ENCODE results near the gene LIPG. TPM values are rescaled to one million over a fixed set of nuclear protein-coding genes. Genes with fewer than 3 reads are reported as not detected.

Gene LIPG
- total and polyA plus RNA-seq, 10 donors: 0.11 to 2.7 (median 0.35) TPM; not detected in 3

GRCh38 chr18:49601211-49601610 lies 39.4 kb downstream of the LIPG start:
- DNase-seq: no peak
- peaks cover 0 to 28% (median 0%) of the 10 kb centered on the region in 7 donors for H3K27me3 ChIP-seq (replicated peaks in 1 of 7)
- no peaks in the 10 kb centered on the region for H3K4me1 ChIP-seq
- peaks cover 0 to 13% (median 7%) of the 10 kb centered on the region in 8 donors for H3K9me3 ChIP-seq
- no peak overlapping the region for H3K4me3 ChIP-seq
- TF ChIP-seq CTCF (IDR thresholded peaks at IDR 0.05 in 8 of 11, conservative IDR thresholded peaks at IDR 0.05 in 3 of 11) (no peak), POLR2A (IDR thresholded peaks at IDR 0.05) (no peak), POLR2AphosphoS5 (IDR thresholded peaks at IDR 0.05) (no peak)
- no peak overlapping the region for H3K27ac ChIP-seq
- WGBS, 5 donors: 73 to 93% (median 88%) methylated on average over 4 of the region's 4 CpGs
- intact Hi-C loops (cut with DNase I; ENCODE audit: low total_unique reads): no loop called here
- H3K36me3 ChIP-seq: no peaks in the 10 kb centered on the region

- Histone ChIP-seq H3K4me3 (no peak overlapping the region), H3K27ac (no peak overlapping the region), H3K36me3 (no peaks in the 10 kb centered on the region), H3K27me3 (replicated peaks in 1 of 7) (peaks cover 0 to 32% (median 0%) of the 10 kb centered on the region in 7 donors), H3K4me1 (no peaks in the 10 kb centered on the region), H3K9me3 (peaks cover 0 to 13% (median 7%) of the 10 kb centered on the region in 8 donors)
- WGBS, 5 donors: 78 to 88% (median 82%) methylated on average over 4 of the region's 4 CpGs
- intact Hi-C loops (cut with DNase I; ENCODE audit: low total_unique reads): no loop called here
- TF ChIP-seq POLR2A (IDR thresholded peaks at IDR 0.05) (no peak), POLR2AphosphoS5 (IDR thresholded peaks at IDR 0.05) (no peak), CTCF (IDR thresholded peaks at IDR 0.05 in 8 of 11, conservative IDR thresholded peaks at IDR 0.05 in 3 of 11) (no peak)
- no peak for DNase-seq
These were observed 46.8 kb downstream of the LIPG start for GRCh38 chr18:49608366-49609255.

GRCh38 chr18:49609256-49610021 lies 47.6 kb downstream of the LIPG start:
- Histone ChIP-seq H3K36me3 (no peaks in the 10 kb centered on the region), H3K27ac (no peak overlapping the region), H3K4me3 (no peak overlapping the region), H3K9me3 (peaks cover 0 to 13% (median 7%) of the 10 kb centered on the region in 8 donors), H3K27me3 (replicated peaks in 1 of 7) (peaks cover 0 to 40% (median 0%) of the 10 kb centered on the region in 7 donors), H3K4me1 (no peaks in the 10 kb centered on the region)
- TF ChIP-seq CTCF (IDR thresholded peaks at IDR 0.05 in 8 of 11, conservative IDR thresholded peaks at IDR 0.05 in 3 of 11) (no peak), POLR2A (IDR thresholded peaks at IDR 0.05) (no peak), POLR2AphosphoS5 (IDR thresholded peaks at IDR 0.05) (no peak)
- DNase-seq: no peak
- intact Hi-C loops (cut with DNase I; ENCODE audit: low total_unique reads): no loop called here
- WGBS, 5 donors: 86 to 95% (median 90%) methylated on average over 3 of the region's 3 CpGs
